Suprapubic skin (tissue), 4 donors: ENCODE data around the gene VWF. TPM values are rescaled to one million over a fixed set of nuclear protein-coding genes. Genes with fewer than 3 reads are reported as not detected.

Source experiments
- DNase-seq, 2 donors: peaks; one replicate each; pipeline ENCODE4 v3.0.0-alpha.2; 2019; ENCODE audit warnings: low spot score in 2 of 2
- H3K27ac ChIP-seq: fragments of 200-600 bp; sonication (generic); one replicate; pipeline ENCODE4 v1.5.1; 2019
- H3K27me3 ChIP-seq: fragments of 200-600 bp; sonication (generic); one replicate; pipeline ENCODE4 v1.5.1; 2019
- H3K36me3 ChIP-seq: fragments of 200-600 bp; sonication (generic); one replicate; pipeline ENCODE4 v1.5.1; 2019
- H3K4me1 ChIP-seq: fragments of 200-600 bp; sonication (generic); one replicate; pipeline ENCODE4 v1.5.1; 2019
- H3K4me3 ChIP-seq: fragments of 200-600 bp; sonication (generic); one replicate; pipeline ENCODE4 v1.5.1; 2019; ENCODE audit warnings: mild to moderate bottlenecking
- H3K9me3 ChIP-seq: fragments of 200-600 bp; sonication (generic); one replicate; pipeline ENCODE4 v1.5.1; 2019
- EP300 ChIP-seq: sonication (generic); formaldehyde crosslinking; IDR thresholded peaks from one replicate; pipeline ENCODE4 v1.6.1; 2017; ENCODE audit warnings: antibody characterized with exemption
- POLR2A ChIP-seq, 2 donors: fragments of 450-650 bp; IDR thresholded peaks; one replicate each; pipeline ENCODE4 v1.6.1; 2017; ENCODE audit warnings: antibody characterized with exemption in 2 of 2, mild to moderate bottlenecking in 2 of 2, moderate library complexity in 2 of 2
- POLR2AphosphoS5 ChIP-seq, 3 donors: sonication (generic); formaldehyde crosslinking; IDR thresholded peaks; one replicate each; pipeline ENCODE4 v1.6.1; 2017; ENCODE audit warnings: antibody characterized with exemption in 3 of 3
- WGBS: methylation state at CpG from one replicate; pipeline ENCODE4 v1.1.5; 2018; 5-methylcytosine and 5-hydroxymethylcytosine counted together
- total RNA-seq, 4 donors: library from RNA; depleted of rRNA; stranded (reverse); fragments of >200 nt; gene quantifications; one replicate each; pipeline ENCODE4 v1.1.0, GENCODE V29; 2016
- TF ChIP-seq, protein P1 (sequence below), 2 donors: fragments of 200-600 bp in 1 of 2; fragments of 450-650 bp in 1 of 2; sonication (generic) in 1 of 2; IDR thresholded peaks; one replicate each; pipeline ENCODE4 v1.5.1; 2016 to 2019; ENCODE audit warnings: antibody characterized with exemption in 2 of 2, mild to moderate bottlenecking in 1 of 2, moderate library complexity in 1 of 2

The VWF gene
- total RNA-seq, 4 donors from 2014 or later: 35.5 to 91.7 (median 61.7) TPM

DNA sequence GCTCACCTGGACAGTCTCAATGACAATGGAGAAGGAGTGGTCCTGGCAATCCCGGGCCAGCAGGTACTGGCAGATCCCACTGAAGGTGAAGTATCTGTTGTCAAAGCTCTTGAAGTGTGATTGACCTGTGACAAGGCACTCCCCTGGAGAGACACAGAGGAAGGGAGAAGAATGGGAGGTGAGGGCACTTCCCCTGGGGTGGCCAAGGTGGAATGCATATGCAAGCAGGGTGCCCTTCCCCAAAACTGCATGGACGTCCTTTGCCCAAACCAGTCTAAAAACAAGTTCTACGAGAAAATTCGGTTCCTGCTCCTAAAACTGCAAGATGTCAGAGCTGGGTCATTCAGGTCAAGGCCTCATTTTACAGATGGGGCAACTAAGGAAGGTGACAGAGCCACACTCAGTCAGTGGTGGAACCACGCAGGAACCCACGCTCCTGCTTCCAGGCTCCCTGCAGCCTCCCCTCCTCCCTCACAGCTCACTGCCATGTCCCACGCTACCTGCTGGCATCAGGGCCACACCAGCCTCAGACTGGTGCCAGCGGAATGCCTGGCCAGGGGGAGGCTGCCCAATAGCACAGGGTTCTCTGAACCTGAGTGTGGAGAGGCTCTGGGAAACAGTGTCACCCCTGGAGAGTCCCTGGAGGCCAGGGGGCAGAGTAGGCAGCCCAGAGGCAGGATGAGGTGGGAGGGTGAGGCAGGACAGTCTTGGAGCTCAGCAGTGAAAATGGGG is 59.2 kb downstream of the VWF start:
- Histone ChIP-seq H3K9me3 (no peaks in the 10 kb centered on the region), H3K27ac (no peak overlapping the region), H3K36me3 (no peaks in the 10 kb centered on the region), H3K27me3 (no peaks in the 10 kb centered on the region), H3K4me3 (no peak overlapping the region), H3K4me1 (peaks cover 42% of the 10 kb centered on the region)
- DNase-seq: no peak
- WGBS: 72% methylated on average over 8 of the region's 8 CpGs
- no peak for TF ChIP-seq POLR2AphosphoS5 (IDR thresholded peaks at IDR 0.05)
- TF ChIP-seq POLR2A (IDR thresholded peaks at IDR 0.05): no peak
- no peak for TF ChIP-seq EP300

DNA sequence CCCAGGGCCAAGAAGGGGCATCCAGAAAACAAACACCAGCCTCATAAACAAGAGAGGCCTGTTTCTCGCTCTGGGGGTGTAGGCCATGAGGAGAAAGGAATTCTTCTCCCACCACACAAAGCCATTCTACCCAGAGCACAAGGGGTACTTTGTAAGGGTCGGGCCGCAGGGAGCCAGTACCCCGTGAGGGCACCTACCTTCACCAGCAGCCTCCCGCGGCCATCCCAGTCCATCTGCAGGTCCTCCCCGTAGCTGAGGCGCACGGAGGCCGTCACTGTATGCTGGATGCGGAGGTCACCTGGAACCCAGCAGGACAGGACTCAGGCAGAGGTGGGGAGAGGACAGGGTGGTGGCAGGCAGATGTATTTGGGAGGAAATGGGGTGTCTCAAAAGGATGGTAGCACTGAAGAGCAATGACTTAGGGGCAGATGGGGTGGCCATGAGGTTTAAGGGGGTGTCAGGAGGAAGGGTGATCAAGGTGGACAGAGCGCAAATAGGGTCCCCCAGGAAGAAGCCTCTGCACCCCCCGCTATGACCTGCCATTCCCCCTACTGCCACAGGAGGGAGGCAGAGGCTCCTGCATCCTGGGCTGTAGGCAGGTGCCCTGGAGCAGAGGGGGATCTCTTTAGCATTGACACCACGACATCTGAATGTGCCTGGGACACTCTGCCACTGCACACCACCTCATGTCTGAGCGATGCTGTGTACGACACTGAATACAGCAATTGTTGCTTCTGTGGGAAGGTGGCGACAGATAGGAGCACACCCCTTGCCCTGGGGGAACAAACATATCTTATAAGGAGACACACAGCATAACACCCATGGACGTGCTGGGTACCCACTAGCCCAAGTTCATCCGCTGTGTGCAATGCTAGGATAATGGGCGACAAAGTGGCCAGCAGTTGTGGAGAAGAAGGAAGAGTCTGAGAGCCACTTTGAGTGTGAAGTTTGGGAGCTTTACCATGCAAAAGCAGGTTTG is 61.4 kb downstream of the VWF start:
- no peaks in the 10 kb centered on the region for H3K36me3 ChIP-seq
- H3K27ac ChIP-seq: no peak overlapping the region
- no peak overlapping the region for H3K4me3 ChIP-seq
- H3K27me3 ChIP-seq: no peaks in the 10 kb centered on the region
- H3K9me3 ChIP-seq: no peaks in the 10 kb centered on the region
- H3K4me1 ChIP-seq: peaks cover 24% of the 10 kb centered on the region
- WGBS: 60% methylated on average over 20 of the region's 20 CpGs
- no peak for DNase-seq
- no peak for TF ChIP-seq POLR2AphosphoS5 (IDR thresholded peaks at IDR 0.05)
- TF ChIP-seq, protein P1, sequence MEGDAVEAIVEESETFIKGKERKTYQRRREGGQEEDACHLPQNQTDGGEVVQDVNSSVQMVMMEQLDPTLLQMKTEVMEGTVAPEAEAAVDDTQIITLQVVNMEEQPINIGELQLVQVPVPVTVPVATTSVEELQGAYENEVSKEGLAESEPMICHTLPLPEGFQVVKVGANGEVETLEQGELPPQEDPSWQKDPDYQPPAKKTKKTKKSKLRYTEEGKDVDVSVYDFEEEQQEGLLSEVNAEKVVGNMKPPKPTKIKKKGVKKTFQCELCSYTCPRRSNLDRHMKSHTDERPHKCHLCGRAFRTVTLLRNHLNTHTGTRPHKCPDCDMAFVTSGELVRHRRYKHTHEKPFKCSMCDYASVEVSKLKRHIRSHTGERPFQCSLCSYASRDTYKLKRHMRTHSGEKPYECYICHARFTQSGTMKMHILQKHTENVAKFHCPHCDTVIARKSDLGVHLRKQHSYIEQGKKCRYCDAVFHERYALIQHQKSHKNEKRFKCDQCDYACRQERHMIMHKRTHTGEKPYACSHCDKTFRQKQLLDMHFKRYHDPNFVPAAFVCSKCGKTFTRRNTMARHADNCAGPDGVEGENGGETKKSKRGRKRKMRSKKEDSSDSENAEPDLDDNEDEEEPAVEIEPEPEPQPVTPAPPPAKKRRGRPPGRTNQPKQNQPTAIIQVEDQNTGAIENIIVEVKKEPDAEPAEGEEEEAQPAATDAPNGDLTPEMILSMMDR (IDR thresholded peaks at IDR 0.05): peak; percentile 75 to 91

DNA sequence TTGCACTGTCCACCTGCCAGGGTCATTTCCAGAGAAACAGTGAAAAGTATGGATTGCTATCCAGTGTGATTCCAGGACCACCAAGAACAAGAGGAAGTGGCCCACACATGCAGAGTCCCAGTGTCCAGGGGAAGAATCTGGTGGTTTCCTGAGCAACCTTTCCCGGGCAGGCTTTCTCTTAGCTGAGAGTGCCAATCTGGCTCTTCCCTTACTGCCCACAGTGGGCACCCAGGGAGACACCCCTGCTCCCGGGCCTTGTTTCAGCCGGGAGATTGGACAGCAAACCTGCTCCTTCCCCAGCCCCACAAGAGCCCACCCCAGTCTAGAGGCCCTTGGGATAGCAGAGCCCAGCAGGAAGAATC is 62.1 kb downstream of the VWF start:
- peaks cover 24% of the 10 kb centered on the region for H3K4me1 ChIP-seq
- H3K27me3 ChIP-seq: no peaks in the 10 kb centered on the region
- no peak overlapping the region for H3K4me3 ChIP-seq
- no peaks in the 10 kb centered on the region for H3K9me3 ChIP-seq
- no peak overlapping the region for H3K27ac ChIP-seq
- 85% methylated on average over 3 of the region's 3 CpGs for WGBS
- no peaks in the 10 kb centered on the region for H3K36me3 ChIP-seq
- no peak for DNase-seq
- TF ChIP-seq EP300: no peak
- no peak for TF ChIP-seq POLR2A (IDR thresholded peaks at IDR 0.05)
- TF ChIP-seq, protein P1 (IDR thresholded peaks at IDR 0.05): no peak
- TF ChIP-seq POLR2AphosphoS5 (IDR thresholded peaks at IDR 0.05): no peak

DNA sequence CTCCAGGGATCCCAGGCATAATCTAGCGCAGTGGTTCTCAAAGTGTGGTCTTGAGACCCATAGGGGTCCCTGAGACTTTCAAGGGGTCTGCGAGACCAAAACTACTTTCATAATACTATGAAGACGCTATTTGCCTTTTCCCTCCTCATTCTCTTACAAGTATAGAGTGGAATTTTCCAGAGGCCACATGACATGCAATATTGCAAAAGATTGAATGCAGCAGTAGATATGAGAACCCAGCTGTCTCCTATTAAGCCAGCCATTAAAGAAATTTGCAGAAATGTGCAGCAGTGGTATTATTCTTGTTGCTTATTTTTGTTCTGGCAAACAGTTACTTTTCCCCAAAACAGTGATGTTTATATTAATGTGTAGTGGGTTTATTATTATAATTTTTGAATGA is 62.8 kb downstream of the VWF start:
- Histone ChIP-seq H3K9me3 (no peaks in the 10 kb centered on the region), H3K27ac (no peak overlapping the region), H3K4me3 (no peak overlapping the region), H3K27me3 (peaks cover 3% of the 10 kb centered on the region), H3K4me1 (peaks cover 29% of the 10 kb centered on the region), H3K36me3 (no peaks in the 10 kb centered on the region)
- WGBS: 85% methylated on average over 3 of the region's 3 CpGs
- no peak for DNase-seq
- TF ChIP-seq, protein P1 (IDR thresholded peaks at IDR 0.05): no peak
- TF ChIP-seq POLR2A (IDR thresholded peaks at IDR 0.05): no peak
- no peak for TF ChIP-seq EP300
- TF ChIP-seq POLR2AphosphoS5 (IDR thresholded peaks at IDR 0.05): no peak

DNA sequence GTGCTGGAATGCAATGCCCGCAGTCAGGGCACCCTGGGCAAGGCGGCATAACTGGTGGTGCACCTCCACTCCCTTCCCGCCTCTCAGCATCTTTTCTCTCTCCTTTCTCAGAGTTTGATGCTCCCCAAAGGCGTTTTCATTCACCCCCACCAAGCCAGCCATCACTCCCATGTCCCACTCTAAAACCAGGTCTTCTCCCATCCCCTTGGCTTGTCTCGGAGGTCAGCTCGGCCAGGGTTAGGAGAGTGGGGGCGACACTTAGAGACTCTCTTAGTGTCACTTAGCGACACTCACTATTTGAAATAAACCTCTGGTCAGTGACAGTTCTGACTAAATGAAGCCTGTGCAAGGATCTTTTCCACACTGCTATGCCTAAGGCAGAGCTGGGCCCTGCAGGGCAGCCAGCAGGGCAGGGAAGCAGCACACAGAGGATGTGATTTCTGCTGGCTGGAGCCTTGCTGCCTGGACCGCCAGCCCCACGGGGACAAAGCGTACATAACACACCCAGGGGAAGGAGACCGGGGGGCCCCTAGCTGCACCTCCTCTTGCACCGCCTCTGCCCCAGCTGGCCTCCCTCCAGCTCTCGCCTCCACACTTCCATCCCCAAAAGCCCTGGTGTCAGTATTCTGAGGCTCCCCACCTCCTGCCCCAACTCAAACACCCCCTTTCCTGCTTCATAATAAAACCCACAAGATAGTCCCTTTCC is 64.5 kb downstream of the VWF start:
- peaks cover 26% of the 10 kb centered on the region for H3K4me1 ChIP-seq
- H3K36me3 ChIP-seq: no peaks in the 10 kb centered on the region

More for the DNA sequence above, 64.5 kb downstream of the VWF start:
- no peaks in the 10 kb centered on the region for H3K9me3 ChIP-seq
- DNase-seq: no peak
- 82% methylated on average over 14 of the region's 14 CpGs for WGBS
- no peak for TF ChIP-seq POLR2A (IDR thresholded peaks at IDR 0.05)
- TF ChIP-seq POLR2AphosphoS5 (IDR thresholded peaks at IDR 0.05): no peak
- TF ChIP-seq, protein P1 (IDR thresholded peaks at IDR 0.05): no peak
- no peak for TF ChIP-seq EP300
- H3K27ac ChIP-seq: no peak overlapping the region
- no peak overlapping the region for H3K4me3 ChIP-seq
- H3K27me3 ChIP-seq: peaks cover 7% of the 10 kb centered on the region
